Measurements from ENCODE around the gene FOXQ1.

GRCh38 chr6:1362643-1363042 is 50.7 kb downstream of the FOXQ1 start:
- TF ChIP-seq EZH2 (IDR thresholded peaks at IDR 0.05; ENCODE audit: low read depth) (no peak), CTCF (conservative IDR thresholded peaks at IDR 0.05) (no peak)

Measured in PC-9 (cell line).